SJCRH30 (cell line): Measurements from ENCODE around the gene LHPP. TPM values are rescaled to one million over a fixed set of nuclear protein-coding genes. Genes with fewer than 3 reads are reported as not detected.
"Not testable (repeated sequence)": the region's sequence is repeated elsewhere in the genome, so short reads cannot be mapped to it uniquely, and the experiment has no call there.

Experiments used
- DNase-seq, 2 experiments: peaks; one replicate each; pipeline ENCODE4 v3.0.0-alpha.2; 2015 to 2020
- H3K27ac ChIP-seq: fragments of 250-450 bp; sonication (Bioruptor Pico); 2 replicates; pipeline ENCODE4 v1.5.1; 2020; ENCODE audit warnings: mild to moderate bottlenecking, moderate library complexity
- H3K27me3 ChIP-seq: fragments of 250-450 bp; sonication (Bioruptor Pico); 2 replicates; pipeline ENCODE4 v1.5.1; 2020; ENCODE audit warnings: mild to moderate bottlenecking, moderate library complexity
- H3K36me3 ChIP-seq: fragments of 250-450 bp; sonication (Bioruptor Pico); 2 replicates; pipeline ENCODE4 v1.5.1; 2020; ENCODE audit warnings: mild to moderate bottlenecking, moderate library complexity
- H3K4me1 ChIP-seq: fragments of 250-450 bp; sonication (Bioruptor Pico); 2 replicates; pipeline ENCODE4 v1.5.1; 2020; ENCODE audit warnings: mild to moderate bottlenecking, moderate library complexity
- H3K4me3 ChIP-seq: fragments of 250-450 bp; sonication (Bioruptor Pico); 2 replicates; pipeline ENCODE4 v1.5.1; 2020; ENCODE audit warnings: mild to moderate bottlenecking, moderate library complexity
- H3K9me3 ChIP-seq: fragments of 250-450 bp; sonication (Bioruptor Pico); replicated peaks from 2 replicates; pipeline ENCODE4 v1.5.1; 2020; ENCODE audit warnings: mild to moderate bottlenecking, moderate library complexity
- total RNA-seq: library from RNA; depleted of rRNA; stranded (reverse); fragments of >200 nt; shearing (Covaris generic); gene quantifications from 2 replicates; pipeline ENCODE4 v1.2.3, GENCODE V29; 2014

The LHPP gene
- total RNA-seq, 1 experiment from 2014 or later, result 2.9 TPM

GRCh38 chr10:124430077-124430476 lies 31.5 kb upstream of the LHPP start:
- no peak overlapping the region for H3K27ac ChIP-seq
- H3K9me3 ChIP-seq, result no peaks in the 10 kb centered on the region
- H3K36me3 ChIP-seq, result no peaks in the 10 kb centered on the region
- H3K4me1 ChIP-seq, result peaks cover 10% of the 10 kb centered on the region
- DNase-seq, result no peak
- no peaks in the 10 kb centered on the region for H3K27me3 ChIP-seq
- no peak overlapping the region for H3K4me3 ChIP-seq

- peaks cover 11% of the 10 kb centered on the region for H3K4me1 ChIP-seq
- no peaks in the 10 kb centered on the region for H3K36me3 ChIP-seq
- no peaks in the 10 kb centered on the region for H3K9me3 ChIP-seq
- H3K27me3 ChIP-seq, result no peaks in the 10 kb centered on the region
- no peak overlapping the region for H3K4me3 ChIP-seq
- no peak overlapping the region for H3K27ac ChIP-seq
- DNase-seq, result no peak
These were observed 28.2 kb upstream of the LHPP start for GRCh38 chr10:124433461-124433860.

GRCh38 chr10:124435683-124436082 lies 25.9 kb upstream of the LHPP start:
- H3K9me3 ChIP-seq, H3K4me3 ChIP-seq, H3K27me3 ChIP-seq, DNase-seq, H3K36me3 ChIP-seq, H3K27ac ChIP-seq: not testable (repeated sequence)
- H3K4me1 ChIP-seq, result peaks cover 13% of the 10 kb centered on the region

DNA sequence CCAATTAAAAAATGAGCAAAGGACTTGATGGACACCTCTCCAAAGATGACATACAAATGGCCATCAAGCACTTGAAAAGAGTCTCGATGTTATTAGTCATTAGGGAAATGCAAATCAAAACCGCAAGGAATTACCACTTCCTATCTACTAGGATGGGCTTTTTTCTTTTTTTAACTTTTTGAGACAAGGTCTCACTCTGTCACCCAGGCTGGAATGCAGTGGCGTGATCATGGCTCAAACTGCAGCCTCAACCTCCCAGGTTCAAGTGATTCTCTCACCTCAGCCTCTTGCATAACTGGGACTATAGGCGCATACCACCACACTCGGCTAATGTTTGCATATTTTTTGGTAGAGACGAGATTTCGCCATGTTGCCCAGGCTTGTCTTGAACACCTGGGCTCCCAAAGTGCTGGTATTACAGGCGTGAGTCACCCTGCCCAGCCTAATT lies 25.4 kb upstream of the LHPP start:
- no peak for DNase-seq
- H3K4me3 ChIP-seq, result no peak overlapping the region
- peaks cover 13% of the 10 kb centered on the region for H3K4me1 ChIP-seq
- H3K36me3 ChIP-seq, result no peaks in the 10 kb centered on the region
- no peaks in the 10 kb centered on the region for H3K27me3 ChIP-seq
- no peak overlapping the region for H3K27ac ChIP-seq
- no peaks in the 10 kb centered on the region for H3K9me3 ChIP-seq

GRCh38 chr10:124441694-124442093 lies 19.9 kb upstream of the LHPP start:
- H3K9me3 ChIP-seq, H3K27me3 ChIP-seq, H3K27ac ChIP-seq, H3K4me3 ChIP-seq, DNase-seq, H3K4me1 ChIP-seq, H3K36me3 ChIP-seq: not testable (repeated sequence)

DNA sequence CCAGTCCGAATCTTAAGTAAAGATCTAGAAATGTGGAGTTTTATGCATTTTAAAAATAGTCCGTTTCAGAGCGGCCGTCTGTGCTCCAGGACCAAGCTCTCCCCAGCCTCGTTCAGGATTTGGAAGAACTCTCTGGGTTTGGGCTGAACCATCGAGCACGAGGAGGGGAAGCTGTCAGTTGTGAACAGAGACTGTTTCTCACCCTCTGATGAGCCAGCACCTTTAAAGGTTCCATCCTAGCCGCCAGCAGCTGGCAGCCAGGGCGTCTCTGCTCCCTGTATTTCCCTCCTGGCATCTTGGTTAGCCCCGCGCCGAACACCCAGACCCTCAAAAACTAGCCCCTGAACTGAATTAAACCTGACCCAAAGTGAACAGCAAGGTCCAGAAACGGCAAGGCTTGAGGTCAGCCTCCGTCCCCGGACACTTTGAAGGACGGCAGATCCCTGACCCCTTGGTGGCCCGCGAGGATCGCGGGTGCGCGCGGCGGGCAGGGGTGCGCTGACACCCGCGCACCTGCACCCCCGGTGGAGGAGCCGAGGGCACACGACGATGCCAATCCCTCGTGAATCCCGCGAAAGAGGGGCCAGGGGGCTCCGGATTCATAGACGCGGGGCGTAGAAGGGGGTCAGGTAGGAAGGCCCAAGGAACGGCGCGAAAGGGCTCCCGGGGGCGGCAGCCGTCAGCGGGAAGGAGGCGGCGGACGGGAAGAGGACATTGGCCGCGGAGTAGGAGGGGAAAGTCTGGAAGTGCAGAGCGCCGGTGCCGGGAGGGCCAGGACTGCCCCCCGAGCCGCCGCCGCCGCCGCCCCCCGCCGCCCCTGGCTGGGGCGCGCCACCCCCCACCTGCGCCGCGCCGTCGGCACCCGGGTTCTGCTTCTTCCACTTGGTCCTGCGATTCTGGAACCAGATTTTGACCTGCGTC lies 14.5 kb upstream of the LHPP start:
- Histone ChIP-seq H3K36me3 (no peaks in the 10 kb centered on the region), H3K4me3 (no peak overlapping the region), H3K27ac (no peak overlapping the region), H3K4me1 (no peaks in the 10 kb centered on the region), H3K9me3 (no peaks in the 10 kb centered on the region), H3K27me3 (peaks cover 15% of the 10 kb centered on the region)
- DNase-seq, result no peak

DNA sequence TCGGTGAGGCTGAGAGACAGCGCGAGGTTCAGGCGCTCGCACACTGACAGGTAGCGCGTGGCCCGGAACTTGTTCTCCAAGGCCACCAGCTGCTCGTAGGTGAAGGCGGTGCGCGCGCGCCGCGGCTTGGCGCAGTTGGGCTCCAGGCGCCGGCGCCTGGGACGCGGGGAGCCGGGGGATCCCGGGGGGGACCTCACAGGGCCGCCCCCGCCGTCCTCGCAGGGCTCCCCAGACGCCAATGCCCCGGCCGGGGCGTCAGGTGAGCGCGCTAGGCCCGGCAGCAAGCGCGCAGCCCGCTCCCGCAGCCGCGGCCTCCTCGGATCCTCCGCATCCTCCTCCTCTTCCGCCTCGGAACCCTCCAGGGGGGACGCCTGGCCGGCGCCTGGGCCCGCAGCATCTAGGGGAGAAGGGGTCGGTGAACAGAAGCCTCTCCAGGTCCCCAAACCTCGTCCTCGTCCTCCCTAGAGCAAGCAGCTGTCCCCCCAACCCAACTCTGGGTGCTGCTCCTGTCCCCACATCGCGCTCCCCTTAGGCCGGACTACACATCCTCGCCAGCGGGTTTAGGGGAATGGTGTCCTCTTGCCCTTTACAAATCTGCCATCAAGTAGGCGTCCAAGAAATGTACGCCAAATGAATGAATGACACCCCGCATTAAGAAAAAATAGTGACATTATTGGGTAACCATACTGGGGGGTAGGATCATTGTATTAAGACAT lies 13.7 kb upstream of the LHPP start:
- Histone ChIP-seq H3K4me3 (no peak overlapping the region), H3K27ac (no peak overlapping the region), H3K27me3 (peaks cover 18% of the 10 kb centered on the region), H3K4me1 (no peaks in the 10 kb centered on the region), H3K36me3 (no peaks in the 10 kb centered on the region), H3K9me3 (no peaks in the 10 kb centered on the region)
- no peak for DNase-seq

GRCh38 chr10:124448696-124449169 lies 12.9 kb upstream of the LHPP start:
- Histone ChIP-seq H3K27me3 (peaks cover 18% of the 10 kb centered on the region), H3K9me3 (no peaks in the 10 kb centered on the region), H3K36me3 (no peaks in the 10 kb centered on the region), H3K4me1 (no peaks in the 10 kb centered on the region), H3K4me3 (no peak overlapping the region), H3K27ac (no peak overlapping the region)
- no peak for DNase-seq

DNA sequence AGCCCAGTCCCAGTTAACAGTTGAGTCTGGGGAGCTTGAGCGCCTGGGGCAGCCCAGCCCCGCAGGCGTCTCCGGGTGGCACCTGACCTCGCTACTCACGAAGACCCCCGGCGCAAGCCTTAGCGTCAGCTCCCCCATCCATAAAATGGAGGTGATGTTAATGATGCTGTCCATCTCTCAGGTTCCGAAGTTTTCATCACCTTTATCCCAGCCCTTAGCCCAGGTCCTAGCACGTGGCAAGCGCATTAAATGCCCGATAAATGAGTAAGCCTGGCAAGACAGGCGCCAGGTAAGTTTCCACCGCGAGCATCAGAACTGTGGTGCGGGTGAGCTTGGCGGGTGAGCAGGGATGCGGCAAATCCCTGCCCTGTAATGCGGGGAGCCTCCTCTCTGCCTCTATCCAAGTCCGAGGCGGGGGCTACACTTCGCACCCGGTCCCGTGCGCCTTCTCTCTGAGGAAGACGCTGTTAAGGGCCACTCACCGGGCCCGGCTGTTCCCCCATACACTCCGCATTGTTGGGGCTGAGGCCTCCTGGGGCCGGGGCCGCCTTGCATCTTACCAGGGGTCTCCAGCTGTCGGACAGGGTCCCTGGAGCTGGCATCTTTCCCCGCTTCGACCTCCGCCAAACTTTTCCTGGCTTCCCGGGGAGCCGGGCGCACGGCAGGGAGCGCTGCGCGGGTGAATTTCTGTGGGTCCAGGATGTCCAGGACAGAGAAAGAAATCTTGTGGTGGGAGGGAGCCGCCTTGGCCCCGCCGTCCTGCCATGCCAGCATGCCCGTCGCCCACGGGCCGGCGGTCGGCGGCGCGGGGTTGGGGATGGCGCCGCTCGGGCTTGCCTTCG lies 12.2 kb upstream of the LHPP start:
- Histone ChIP-seq H3K4me1 (no peaks in the 10 kb centered on the region), H3K27ac (no peak overlapping the region), H3K27me3 (peaks cover 18% of the 10 kb centered on the region), H3K4me3 (peak overlapping the region; percentile 54), H3K9me3 (no peaks in the 10 kb centered on the region), H3K36me3 (no peaks in the 10 kb centered on the region)
- DNase-seq, result no peak

DNA sequence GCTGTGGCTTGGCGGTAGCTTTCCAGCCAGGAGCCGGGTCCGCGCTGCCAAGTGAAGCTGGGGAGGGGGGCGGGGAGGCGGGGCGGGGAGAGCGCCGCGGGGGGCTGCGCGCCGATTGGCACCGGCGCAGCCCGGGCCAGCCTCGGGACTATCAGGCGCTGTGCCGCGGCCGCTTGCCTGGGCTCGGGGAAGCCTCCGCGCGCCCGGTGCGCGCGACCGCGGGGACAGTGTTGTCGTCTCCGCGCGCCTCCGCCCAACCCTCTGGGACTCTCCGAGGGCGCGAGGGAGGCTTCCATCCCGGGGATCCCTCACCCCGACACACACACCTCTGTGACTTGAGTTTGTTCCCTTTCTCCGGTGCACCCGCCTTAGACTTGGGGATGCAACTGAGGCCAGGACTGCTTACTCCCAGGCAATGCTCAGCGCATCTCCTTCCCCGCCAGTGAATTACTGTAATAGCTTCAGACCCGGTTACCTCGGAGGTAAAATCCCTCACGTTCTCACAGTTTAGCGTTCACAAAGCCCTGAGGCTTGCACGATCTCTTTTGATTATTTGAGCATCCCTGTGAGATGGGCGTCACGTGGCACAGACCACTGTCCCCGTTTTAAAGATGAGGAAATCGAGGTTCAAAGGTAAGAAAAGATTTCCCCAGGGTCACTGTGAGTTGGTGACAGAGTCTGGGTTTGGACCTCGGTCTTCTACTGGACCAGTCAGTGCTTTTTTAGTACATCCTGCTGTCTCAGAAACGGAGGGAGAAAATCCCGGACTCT lies 11.4 kb upstream of the LHPP start, which contains the start of gene NKX1-2:
NKX1-2 (minus strand) TSS at position 24 of the 771 bp plus-strand sequence. CDS start 92 bp downstream, outside the sequence.
- H3K4me1 ChIP-seq, result no peaks in the 10 kb centered on the region
- peak within 1 kb of the TSS; percentile 54 for H3K4me3 ChIP-seq
- DNase-seq, result peak; percentile 13 to 44
- no peaks in the 10 kb centered on the region for H3K36me3 ChIP-seq
- H3K27ac ChIP-seq, result no peak within 1 kb of the TSS
- no peaks in the 10 kb centered on the region for H3K9me3 ChIP-seq
- peaks cover 18% of the 10 kb centered on the region for H3K27me3 ChIP-seq

- Histone ChIP-seq H3K27ac (no peak overlapping the region), H3K27me3 (peaks cover 18% of the 10 kb centered on the region), H3K36me3 (no peaks in the 10 kb centered on the region), H3K4me3 (no peak overlapping the region), H3K4me1 (no peaks in the 10 kb centered on the region), H3K9me3 (no peaks in the 10 kb centered on the region)
- DNase-seq, result no peak
These were observed 10.9 kb upstream of the LHPP start for GRCh38 chr10:124450783-124451057.

GRCh38 chr10:124451276-124451675 lies 10.3 kb upstream of the LHPP start:
- H3K4me3 ChIP-seq, result no peak overlapping the region
- DNase-seq, result no peak
- H3K9me3 ChIP-seq, result no peaks in the 10 kb centered on the region
- no peak overlapping the region for H3K27ac ChIP-seq
- H3K36me3 ChIP-seq, result no peaks in the 10 kb centered on the region
- H3K27me3 ChIP-seq, result peaks cover 18% of the 10 kb centered on the region
- H3K4me1 ChIP-seq, result no peaks in the 10 kb centered on the region

DNA sequence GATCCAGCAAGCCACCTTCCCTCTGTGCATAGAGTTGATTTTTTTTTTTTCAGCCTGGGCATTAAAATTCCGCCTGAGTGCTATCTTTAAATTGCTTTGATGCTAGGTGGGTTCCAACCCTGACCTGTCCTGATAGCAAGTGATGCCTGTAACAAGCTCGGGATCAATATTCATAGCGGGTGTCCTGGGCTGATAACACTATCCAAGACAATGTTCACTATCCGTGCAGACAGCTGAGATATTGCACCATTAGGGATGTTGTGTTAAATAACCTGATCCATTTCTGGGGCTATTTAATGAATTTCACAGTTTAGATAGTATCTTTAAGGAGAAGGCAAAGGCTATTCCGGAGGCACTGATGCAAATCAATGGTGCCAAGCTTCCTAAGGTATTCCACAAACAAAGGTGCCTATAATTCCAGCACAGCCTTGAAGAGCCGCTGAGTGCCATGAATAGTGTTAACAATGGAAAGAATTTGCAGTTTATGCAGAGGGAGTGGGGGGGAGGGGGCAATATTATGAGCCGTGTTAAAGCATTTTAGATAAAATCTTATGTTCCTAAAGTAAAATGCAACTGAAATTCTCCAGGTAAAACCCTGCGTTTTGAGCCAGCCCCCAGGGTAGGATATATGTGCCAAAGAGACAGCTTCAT lies 7.5 kb upstream of the LHPP start:
- H3K4me3 ChIP-seq, result no peak overlapping the region
- no peak for DNase-seq

GRCh38 chr10:124455441-124455840 lies 6.2 kb upstream of the LHPP start:
- DNase-seq, result no peak
- no peaks in the 10 kb centered on the region for H3K36me3 ChIP-seq
- no peak overlapping the region for H3K4me3 ChIP-seq
- no peak overlapping the region for H3K27ac ChIP-seq
- H3K4me1 ChIP-seq, result no peaks in the 10 kb centered on the region
- H3K9me3 ChIP-seq, result no peaks in the 10 kb centered on the region
- peaks cover 11% of the 10 kb centered on the region for H3K27me3 ChIP-seq

More for the DNA sequence above, 7.5 kb upstream of the LHPP start:
- H3K36me3 ChIP-seq, result no peaks in the 10 kb centered on the region
- peaks cover 17% of the 10 kb centered on the region for H3K27me3 ChIP-seq
- no peaks in the 10 kb centered on the region for H3K9me3 ChIP-seq
- no peaks in the 10 kb centered on the region for H3K4me1 ChIP-seq
- H3K27ac ChIP-seq, result no peak overlapping the region
